ENCODE results near the gene CRYGN.

DNA sequence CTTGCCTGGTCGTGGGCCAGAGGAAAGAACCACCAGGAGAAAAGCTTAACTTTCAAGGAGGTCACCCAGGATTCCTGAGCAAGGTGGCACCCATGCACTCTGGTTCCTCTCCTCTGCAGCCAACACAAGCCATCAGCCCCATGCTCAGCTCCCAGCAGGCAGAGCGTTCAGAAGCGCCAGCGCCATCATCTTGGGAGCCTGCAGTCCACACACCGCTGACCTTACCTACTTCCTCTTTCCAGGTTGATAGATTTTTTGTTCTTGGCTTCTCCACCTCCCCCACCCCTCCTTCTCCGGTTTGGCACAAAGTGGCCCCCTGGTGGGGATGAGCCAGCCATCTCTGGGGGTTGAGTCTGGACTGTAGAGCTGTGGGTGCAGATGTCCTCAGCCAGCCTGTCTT lies 28.4 kb downstream of the CRYGN start:
- TF ChIP-seq, protein P1, sequence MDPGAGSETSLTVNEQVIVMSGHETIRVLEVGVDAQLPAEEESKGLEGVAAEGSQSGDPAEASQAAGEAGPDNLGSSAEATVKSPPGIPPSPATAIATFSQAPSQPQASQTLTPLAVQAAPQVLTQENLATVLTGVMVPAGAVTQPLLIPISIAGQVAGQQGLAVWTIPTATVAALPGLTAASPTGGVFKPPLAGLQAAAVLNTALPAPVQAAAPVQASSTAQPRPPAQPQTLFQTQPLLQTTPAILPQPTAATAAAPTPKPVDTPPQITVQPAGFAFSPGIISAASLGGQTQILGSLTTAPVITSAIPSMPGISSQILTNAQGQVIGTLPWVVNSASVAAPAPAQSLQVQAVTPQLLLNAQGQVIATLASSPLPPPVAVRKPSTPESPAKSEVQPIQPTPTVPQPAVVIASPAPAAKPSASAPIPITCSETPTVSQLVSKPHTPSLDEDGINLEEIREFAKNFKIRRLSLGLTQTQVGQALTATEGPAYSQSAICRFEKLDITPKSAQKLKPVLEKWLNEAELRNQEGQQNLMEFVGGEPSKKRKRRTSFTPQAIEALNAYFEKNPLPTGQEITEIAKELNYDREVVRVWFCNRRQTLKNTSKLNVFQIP (CRISPR knock-in tag; IDR thresholded peaks at IDR 0.05; ENCODE audit: borderline replicate concordance, low read depth), result no peak
- TF ChIP-seq ISL1 (CRISPR knock-in tag; IDR thresholded peaks at IDR 0.05) (no peak), ZNF70 (CRISPR knock-in tag; IDR thresholded peaks at IDR 0.05) (no peak), OSR1 (CRISPR knock-in tag; IDR thresholded peaks at IDR 0.05) (no peak), SNAI2 (CRISPR knock-in tag; IDR thresholded peaks at IDR 0.05) (no peak), ZNF8 (CRISPR knock-in tag; IDR thresholded peaks at IDR 0.05) (no peak), CSDC2 (CRISPR knock-in tag; IDR thresholded peaks at IDR 0.05) (no peak), ZFP30 (CRISPR knock-in tag; IDR thresholded peaks at IDR 0.05) (no peak), ZFP3 (CRISPR knock-in tag; IDR thresholded peaks at IDR 0.05) (no peak)
- TF ChIP-seq, protein P2, sequence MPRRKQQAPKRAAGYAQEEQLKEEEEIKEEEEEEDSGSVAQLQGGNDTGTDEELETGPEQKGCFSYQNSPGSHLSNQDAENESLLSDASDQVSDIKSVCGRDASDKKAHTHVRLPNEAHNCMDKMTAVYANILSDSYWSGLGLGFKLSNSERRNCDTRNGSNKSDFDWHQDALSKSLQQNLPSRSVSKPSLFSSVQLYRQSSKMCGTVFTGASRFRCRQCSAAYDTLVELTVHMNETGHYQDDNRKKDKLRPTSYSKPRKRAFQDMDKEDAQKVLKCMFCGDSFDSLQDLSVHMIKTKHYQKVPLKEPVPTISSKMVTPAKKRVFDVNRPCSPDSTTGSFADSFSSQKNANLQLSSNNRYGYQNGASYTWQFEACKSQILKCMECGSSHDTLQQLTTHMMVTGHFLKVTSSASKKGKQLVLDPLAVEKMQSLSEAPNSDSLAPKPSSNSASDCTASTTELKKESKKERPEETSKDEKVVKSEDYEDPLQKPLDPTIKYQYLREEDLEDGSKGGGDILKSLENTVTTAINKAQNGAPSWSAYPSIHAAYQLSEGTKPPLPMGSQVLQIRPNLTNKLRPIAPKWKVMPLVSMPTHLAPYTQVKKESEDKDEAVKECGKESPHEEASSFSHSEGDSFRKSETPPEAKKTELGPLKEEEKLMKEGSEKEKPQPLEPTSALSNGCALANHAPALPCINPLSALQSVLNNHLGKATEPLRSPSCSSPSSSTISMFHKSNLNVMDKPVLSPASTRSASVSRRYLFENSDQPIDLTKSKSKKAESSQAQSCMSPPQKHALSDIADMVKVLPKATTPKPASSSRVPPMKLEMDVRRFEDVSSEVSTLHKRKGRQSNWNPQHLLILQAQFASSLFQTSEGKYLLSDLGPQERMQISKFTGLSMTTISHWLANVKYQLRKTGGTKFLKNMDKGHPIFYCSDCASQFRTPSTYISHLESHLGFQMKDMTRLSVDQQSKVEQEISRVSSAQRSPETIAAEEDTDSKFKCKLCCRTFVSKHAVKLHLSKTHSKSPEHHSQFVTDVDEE (CRISPR knock-in tag; IDR thresholded peaks at IDR 0.05), result no peak

Measured in SK-N-SH treated with all-trans-retinoic acid at 6 μM for 48 hours (cell line).